ENCODE measurements around the gene HNF1A.
A peak's percentile ranks its signal among the peaks of the same experiment; 100 is the strongest.
"Not testable (repeated sequence)": the region's sequence is repeated elsewhere in the genome, so short reads cannot be mapped to it uniquely, and the experiment has no call there.

HNF1A gene

DNA sequence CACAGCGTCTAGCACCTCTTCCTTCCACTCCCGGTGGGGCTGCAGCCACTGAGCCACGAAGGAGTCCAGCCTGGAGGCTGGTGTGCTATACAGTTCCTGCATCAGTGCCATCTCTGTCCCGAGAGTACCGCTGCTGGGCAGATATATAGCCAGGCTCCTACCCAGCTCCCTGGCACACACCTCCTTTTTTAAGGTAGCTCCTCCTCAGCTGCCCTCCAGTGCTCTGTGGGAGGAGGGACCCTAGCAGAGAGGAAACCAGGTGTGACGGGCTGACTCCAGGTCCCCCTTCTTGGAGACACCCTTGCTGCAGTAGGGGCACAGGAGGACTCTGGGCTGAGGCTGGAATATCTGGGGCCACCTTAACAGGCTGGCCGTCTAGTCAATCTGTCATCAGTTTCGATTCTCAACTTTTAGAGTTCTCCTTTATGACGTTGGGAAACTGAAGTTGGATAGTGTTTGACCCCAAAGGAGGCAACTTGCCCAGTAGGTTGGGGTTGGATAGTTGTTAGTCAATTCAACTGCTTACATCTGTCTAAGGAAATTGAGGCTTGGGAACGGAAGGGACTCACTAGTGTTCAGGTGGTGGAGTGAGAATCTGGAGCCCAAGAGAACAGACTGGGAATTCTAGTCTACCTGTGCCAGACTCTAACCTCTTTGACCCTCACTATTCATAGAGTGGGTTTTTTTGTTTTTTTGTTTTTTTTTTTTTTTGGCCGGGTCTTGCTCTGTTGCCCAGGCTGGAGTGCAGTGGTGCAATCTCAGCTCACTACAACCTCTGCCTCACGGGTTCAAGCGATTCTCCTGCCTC, 60.7 kb downstream of the HNF1A start, which contains the start of gene OASL:
OASL (minus strand) TSS at position 386 of the 808 bp plus-strand sequence; CDS start at position 111, 275 bp downstream.
- DNase-seq (ENCODE audit: low read depth in 2 of 3, low spot score in 2 of 3) = peak in 1 of 3 experiments; percentile 40

DNA sequence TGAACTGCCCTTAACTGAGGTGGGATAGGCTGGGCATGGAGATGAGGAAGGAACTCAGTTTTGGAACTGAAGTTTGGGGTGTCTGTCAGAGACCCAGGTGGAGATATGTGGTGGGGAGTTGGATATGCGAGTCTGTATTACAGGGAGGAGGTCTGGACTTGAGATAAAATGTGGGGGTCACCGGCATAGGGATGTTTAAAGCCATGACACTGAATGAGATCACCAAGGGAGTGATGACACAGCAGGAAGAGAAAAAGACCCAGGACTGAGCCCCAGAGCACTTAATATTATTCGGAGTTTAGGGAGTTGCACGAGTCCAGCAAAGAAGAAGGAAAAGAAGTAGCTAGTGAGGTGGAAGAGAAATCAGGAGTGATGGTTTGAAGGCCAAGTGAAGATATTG, 64.7 kb downstream of the HNF1A start:
- no peak for DNase-seq (ENCODE audit: low read depth in 2 of 3, low spot score in 2 of 3)

- not testable (repeated sequence) for DNase-seq (ENCODE audit: low read depth in 2 of 3, low spot score in 2 of 3)
These were observed 69.1 kb downstream of the HNF1A start for GRCh38 chr12:121047400-121047799.

- DNase-seq (ENCODE audit: low read depth in 2 of 3, low spot score in 2 of 3) = no peak
These were observed 70.1 kb downstream of the HNF1A start for GRCh38 chr12:121048442-121048841.

DNA sequence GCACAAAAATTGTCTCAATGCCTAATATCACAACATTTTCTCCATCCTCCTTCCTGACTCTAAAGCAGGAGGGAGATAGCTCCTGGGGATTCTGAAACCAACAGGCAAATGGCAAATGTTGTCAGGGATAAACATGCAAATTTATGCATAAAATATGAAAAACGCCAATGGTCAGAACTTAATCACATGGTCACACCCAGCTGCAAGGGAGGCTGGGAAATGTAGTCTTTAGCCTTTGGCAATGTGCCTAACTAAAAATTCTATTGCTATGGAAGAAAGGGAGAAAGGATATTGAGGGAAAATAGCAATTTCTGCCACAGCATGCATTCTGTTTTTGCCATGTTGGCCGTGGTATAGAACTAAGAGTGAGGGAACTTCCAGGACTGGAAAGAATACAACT, 72.4 kb downstream of the HNF1A start:
- no peak for DNase-seq (ENCODE audit: low read depth in 2 of 3, low spot score in 2 of 3)
